Activated naive CD4-positive, alpha-beta T cell treated with anti-CD3 and anti-CD28 coated beads, Interleukin-2, amount 10 ng/mL, durations not matched to agents 7 days and 5 days (primary cell): Measurements from ENCODE around the gene DIAPH3.

Source experiments
- CTCF ChIA-PET: fragments of 350-600 bp; sonication (Branson Sonifier 250); formaldehyde crosslinking; loops from one replicate; lab custom pipeline; 2021; ENCODE audit warnings: antibody characterized with exemption; lab: Charles Lee
- DNase-seq: peaks from one replicate; pipeline ENCODE4 v3.0.0-alpha.2; 2020
- H3K27ac Mint-ChIP-seq: one replicate; pipeline ENCODE4 v1.8.0; 2021; ENCODE audit warnings: mild to moderate bottlenecking, moderate library complexity, mixed read lengths
- H3K27me3 Mint-ChIP-seq: one replicate; pipeline ENCODE4 v1.8.0; 2021; ENCODE audit warnings: mild to moderate bottlenecking, mixed read lengths
- H3K36me3 Mint-ChIP-seq: one replicate; pipeline ENCODE4 v1.8.0; 2021; ENCODE audit warnings: mixed read lengths
- H3K4me1 Mint-ChIP-seq: one replicate; pipeline ENCODE4 v1.8.0; 2021; ENCODE audit warnings: mixed read lengths
- H3K4me3 Mint-ChIP-seq: one replicate; pipeline ENCODE4 v1.8.0; 2021; ENCODE audit warnings: mild to moderate bottlenecking, moderate library complexity, mixed read lengths
- H3K9me3 Mint-ChIP-seq: one replicate; pipeline ENCODE4 v1.8.0; 2021; ENCODE audit warnings: mixed read lengths

The DIAPH3 gene

DNA sequence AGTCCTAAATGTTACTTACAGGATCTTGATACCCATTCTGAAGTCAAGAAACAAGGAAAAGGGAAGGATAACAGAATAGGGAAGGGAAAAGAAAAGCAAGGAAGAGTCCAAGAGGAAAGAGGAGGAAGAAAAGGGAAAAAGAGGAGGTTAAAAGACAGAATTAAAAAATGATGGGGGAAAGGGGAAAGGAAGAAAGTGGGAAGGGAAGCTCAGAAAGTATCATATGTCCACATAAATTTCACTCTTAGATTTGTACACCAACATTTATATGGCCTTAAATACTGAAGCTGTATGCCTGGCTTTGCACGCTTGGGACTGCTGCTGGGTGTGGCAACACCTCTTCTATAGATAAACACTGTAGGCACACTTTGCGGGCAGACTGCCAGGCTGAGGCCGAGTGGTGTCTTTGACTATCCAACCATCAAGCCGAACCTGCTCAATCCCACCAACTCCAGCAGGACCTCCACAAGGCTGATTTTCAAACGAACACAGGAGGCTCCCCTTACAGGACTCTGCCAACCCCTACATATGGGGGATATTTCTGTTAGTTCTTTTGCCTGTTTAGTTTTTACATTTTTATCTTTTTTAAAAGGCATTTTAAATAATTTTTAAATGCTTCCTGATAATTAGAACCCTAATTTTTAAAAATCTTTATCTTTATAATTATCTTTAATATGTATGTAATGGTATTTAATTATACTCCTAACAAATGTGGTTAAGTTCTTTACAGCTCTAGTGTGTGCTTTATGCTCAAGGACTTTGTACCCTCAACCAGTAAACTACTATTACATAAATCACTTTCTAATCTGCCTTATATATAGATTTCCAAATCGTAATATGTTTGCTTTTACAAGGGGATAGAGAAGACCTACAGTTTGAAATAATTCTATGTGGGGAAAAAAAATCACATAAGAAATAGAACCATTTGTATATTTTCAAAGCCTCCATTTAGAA is 154.2 kb downstream of the DIAPH3 start:
- Mint-ChIP-seq H3K27ac (no peak overlapping the region), H3K4me1 (no peaks in the 10 kb centered on the region), H3K27me3 (no peaks in the 10 kb centered on the region), H3K36me3 (peaks cover 5% of the 10 kb centered on the region), H3K4me3 (no peak overlapping the region), H3K9me3 (no peaks in the 10 kb centered on the region)
- CTCF ChIA-PET: no interaction called here
- DNase-seq: no peak

GRCh38 chr13:60001889-60002288 is 161.8 kb downstream of the DIAPH3 start:
- peaks cover 3% of the 10 kb centered on the region for H3K27me3 Mint-ChIP-seq
- DNase-seq: no peak
- H3K4me1 Mint-ChIP-seq: no peaks in the 10 kb centered on the region
- H3K27ac Mint-ChIP-seq: no peak overlapping the region
- CTCF ChIA-PET: no interaction called here
- peaks cover 14% of the 10 kb centered on the region for H3K36me3 Mint-ChIP-seq
- H3K9me3 Mint-ChIP-seq: no peaks in the 10 kb centered on the region
- no peak overlapping the region for H3K4me3 Mint-ChIP-seq

DNA sequence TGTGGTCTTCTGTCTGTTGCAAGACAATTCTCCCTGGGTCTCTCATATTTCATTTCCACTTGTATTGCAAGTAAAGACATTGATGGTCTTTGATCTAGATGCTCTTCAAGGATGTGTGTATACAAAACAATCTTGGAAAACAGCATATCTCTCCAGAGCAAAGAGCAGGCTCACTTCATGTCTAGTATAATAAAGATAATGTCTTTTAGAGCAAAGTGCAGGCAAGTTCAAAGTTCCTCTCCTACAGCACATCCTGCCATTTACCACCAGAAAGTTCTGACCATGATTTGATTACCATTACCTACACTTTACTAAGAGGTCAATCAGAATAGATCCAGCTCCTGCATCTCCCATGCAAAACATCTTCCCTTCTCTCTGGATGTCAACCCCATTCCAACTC is 162.8 kb downstream of the DIAPH3 start:
- H3K9me3 Mint-ChIP-seq: no peaks in the 10 kb centered on the region
- no peak overlapping the region for H3K4me3 Mint-ChIP-seq
- CTCF ChIA-PET: no interaction called here

DNA sequence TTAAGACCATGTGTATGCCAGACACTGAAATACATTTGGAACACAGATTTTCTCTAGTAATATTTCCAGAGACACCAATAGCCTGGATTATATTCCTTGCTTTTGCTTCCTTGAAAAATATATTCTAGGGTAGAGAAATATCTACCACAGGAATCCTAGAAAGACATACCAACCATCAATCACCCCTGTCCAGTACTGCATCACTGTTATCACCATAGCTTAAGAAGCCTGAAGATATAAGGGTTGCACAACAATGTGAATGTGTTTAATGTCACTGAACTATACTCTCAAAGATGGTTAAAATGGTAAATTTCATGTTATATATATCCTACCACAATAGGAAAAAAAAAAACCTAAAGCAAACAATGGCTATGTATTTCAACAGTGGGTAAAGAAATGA is 163.6 kb downstream of the DIAPH3 start:
- Mint-ChIP-seq H3K4me3 (no peak overlapping the region), H3K27me3 (peaks cover 3% of the 10 kb centered on the region), H3K9me3 (no peaks in the 10 kb centered on the region), H3K27ac (no peak overlapping the region), H3K4me1 (no peaks in the 10 kb centered on the region), H3K36me3 (peaks cover 11% of the 10 kb centered on the region)
- CTCF ChIA-PET: no interaction called here
- DNase-seq: no peak

More for the DNA sequence above, 162.8 kb downstream of the DIAPH3 start:
- Mint-ChIP-seq H3K36me3 (peaks cover 11% of the 10 kb centered on the region), H3K27ac (no peak overlapping the region), H3K4me1 (no peaks in the 10 kb centered on the region), H3K27me3 (peaks cover 3% of the 10 kb centered on the region)
- no peak for DNase-seq

- Mint-ChIP-seq H3K27me3 (peaks cover 3% of the 10 kb centered on the region), H3K4me1 (no peaks in the 10 kb centered on the region), H3K36me3 (peaks cover 12% of the 10 kb centered on the region), H3K4me3 (no peak overlapping the region), H3K27ac (no peak overlapping the region), H3K9me3 (no peaks in the 10 kb centered on the region)
- no peak for DNase-seq
- CTCF ChIA-PET: no interaction called here
Measured at GRCh38 chr13:59997976-59998375, 165.8 kb downstream of the DIAPH3 start.

DNA sequence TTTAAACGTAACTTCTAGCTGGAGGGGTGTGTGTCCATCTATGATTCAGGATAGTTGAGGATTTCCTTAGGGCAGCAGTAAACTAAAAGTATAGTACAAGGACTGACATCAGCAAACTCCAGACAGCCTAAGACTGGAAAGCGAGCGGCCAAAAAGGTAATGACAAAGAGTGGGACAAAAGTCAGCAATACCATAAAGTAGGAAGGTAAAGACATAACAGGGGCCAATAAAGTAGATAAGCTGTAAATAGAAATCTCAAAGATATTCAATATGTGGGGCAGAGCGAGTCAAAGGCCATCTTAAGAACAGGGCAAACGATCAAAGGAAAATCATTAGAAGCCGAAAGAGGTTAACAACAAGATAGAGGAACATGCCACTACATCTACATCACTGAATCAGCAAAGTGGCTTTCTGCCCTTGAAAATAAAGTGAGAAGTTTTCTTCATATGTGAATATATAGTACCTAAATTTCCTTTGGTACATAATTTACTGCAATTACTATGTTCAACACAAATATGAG is 167.2 kb downstream of the DIAPH3 start:
- H3K4me3 Mint-ChIP-seq: no peak overlapping the region
- peaks cover 3% of the 10 kb centered on the region for H3K27me3 Mint-ChIP-seq
- H3K36me3 Mint-ChIP-seq: peaks cover 11% of the 10 kb centered on the region
- H3K9me3 Mint-ChIP-seq: no peaks in the 10 kb centered on the region
- DNase-seq: no peak
- CTCF ChIA-PET: no interaction called here
- H3K27ac Mint-ChIP-seq: no peak overlapping the region
- no peaks in the 10 kb centered on the region for H3K4me1 Mint-ChIP-seq

GRCh38 chr13:59991395-59991794 is 172.3 kb downstream of the DIAPH3 start:
- H3K36me3 Mint-ChIP-seq: peaks cover 15% of the 10 kb centered on the region
- no peak overlapping the region for H3K4me3 Mint-ChIP-seq
- DNase-seq: no peak
- no peaks in the 10 kb centered on the region for H3K4me1 Mint-ChIP-seq
- no peaks in the 10 kb centered on the region for H3K27me3 Mint-ChIP-seq
- peaks cover 2% of the 10 kb centered on the region for H3K9me3 Mint-ChIP-seq
- CTCF ChIA-PET: no interaction called here
- no peak overlapping the region for H3K27ac Mint-ChIP-seq

GRCh38 chr13:59982631-59983382 is 180.9 kb downstream of the DIAPH3 start:
- peaks cover 10% of the 10 kb centered on the region for H3K36me3 Mint-ChIP-seq
- no peak for DNase-seq
- peaks cover 2% of the 10 kb centered on the region for H3K4me1 Mint-ChIP-seq
- H3K4me3 Mint-ChIP-seq: no peak overlapping the region
- no peak overlapping the region for H3K27ac Mint-ChIP-seq
- H3K9me3 Mint-ChIP-seq: peaks cover under 1% of the 10 kb centered on the region
- CTCF ChIA-PET: no interaction called here
- no peaks in the 10 kb centered on the region for H3K27me3 Mint-ChIP-seq

- CTCF ChIA-PET: no interaction called here
- Mint-ChIP-seq H3K36me3 (peaks cover 10% of the 10 kb centered on the region), H3K4me1 (peaks cover 2% of the 10 kb centered on the region), H3K9me3 (no peaks in the 10 kb centered on the region), H3K4me3 (no peak overlapping the region), H3K27me3 (no peaks in the 10 kb centered on the region), H3K27ac (no peak overlapping the region)
- DNase-seq: no peak
Measured at GRCh38 chr13:59979589-59979988, 184.1 kb downstream of the DIAPH3 start.

DNA sequence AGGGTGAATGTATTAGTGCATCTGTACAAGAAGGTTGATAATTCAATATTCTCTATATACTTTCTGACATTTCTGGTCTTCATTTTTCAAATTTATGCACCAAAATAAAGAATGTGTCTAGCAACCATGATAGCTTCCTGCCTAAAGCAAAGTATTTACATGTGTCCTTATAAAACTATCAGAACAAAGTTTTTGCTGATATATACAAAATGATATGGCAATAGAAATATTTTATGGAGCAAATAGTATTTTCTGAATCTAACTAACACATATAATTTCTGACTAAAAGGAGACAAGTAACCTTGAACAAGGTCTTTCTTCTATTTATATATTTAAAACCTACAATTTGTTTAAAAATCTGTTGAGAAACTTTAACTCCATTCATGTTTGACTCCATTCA is 184.9 kb downstream of the DIAPH3 start:
- CTCF ChIA-PET: no interaction called here
- Mint-ChIP-seq H3K4me1 (peaks cover 2% of the 10 kb centered on the region), H3K27me3 (no peaks in the 10 kb centered on the region)

DNA sequence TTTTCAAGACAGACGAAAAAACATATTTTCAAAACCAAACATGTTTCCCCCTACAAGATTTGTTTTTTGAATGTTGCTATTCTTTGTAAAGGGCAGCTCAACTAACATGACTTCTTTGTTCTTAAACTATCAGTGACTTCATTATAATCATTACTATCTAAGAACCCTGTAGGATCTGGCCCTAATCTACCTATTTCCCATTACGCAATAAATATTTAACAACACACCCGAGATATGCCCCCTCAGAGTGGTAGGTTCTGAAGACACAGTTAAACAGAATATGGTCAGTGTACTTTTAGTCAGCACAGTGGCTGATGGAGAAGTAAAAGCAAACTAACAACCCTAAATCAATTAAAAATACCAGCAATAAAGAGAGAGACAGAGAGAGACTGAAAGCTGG is 186.9 kb downstream of the DIAPH3 start:
- peaks cover 2% of the 10 kb centered on the region for H3K4me1 Mint-ChIP-seq
- DNase-seq: no peak
- H3K36me3 Mint-ChIP-seq: peaks cover 6% of the 10 kb centered on the region
- H3K27ac Mint-ChIP-seq: no peak overlapping the region
- H3K4me3 Mint-ChIP-seq: no peak overlapping the region
- CTCF ChIA-PET: no interaction called here
- no peaks in the 10 kb centered on the region for H3K27me3 Mint-ChIP-seq
- H3K9me3 Mint-ChIP-seq: no peaks in the 10 kb centered on the region

More for the DNA sequence above, 184.9 kb downstream of the DIAPH3 start:
- Mint-ChIP-seq H3K36me3 (peaks cover 13% of the 10 kb centered on the region), H3K9me3 (no peaks in the 10 kb centered on the region), H3K4me3 (no peak overlapping the region), H3K27ac (no peak overlapping the region)
- no peak for DNase-seq

DNA sequence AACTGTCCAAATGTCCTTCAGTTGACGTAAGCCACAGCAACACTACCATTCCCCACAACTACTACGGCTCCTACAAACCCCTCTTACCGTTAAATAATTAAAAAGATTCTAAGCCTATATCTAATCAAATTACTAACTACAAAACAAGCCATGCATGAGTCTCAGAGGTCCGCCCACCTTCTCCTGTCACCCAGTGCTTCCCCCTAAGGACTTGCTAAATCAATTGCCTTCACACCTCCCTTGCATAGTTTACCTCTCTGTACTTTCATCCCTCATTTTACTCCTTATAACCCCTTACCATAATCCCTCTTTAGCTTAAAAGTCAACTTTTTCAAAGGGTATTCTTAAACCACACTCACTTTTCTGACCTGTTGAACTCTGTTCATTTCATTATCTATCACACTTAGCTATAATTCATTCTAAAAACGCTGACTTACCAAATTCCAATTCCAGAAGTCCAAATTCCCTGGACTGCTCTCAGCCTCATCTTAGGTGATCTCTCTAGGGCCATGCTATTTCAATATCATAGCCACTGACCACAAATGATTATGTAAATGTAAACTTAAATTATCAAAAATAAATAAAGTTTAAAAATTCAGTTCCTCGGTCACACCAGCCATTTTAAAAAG is 187.8 kb downstream of the DIAPH3 start:
- CTCF ChIA-PET: interaction anchor here (1.2 kb wide), 1 partner anchor 68 kb away, joined by 3 read pairs; no protein-coding TSS in a partner anchor
- Mint-ChIP-seq H3K9me3 (no peaks in the 10 kb centered on the region), H3K4me1 (peaks cover 2% of the 10 kb centered on the region), H3K27me3 (no peaks in the 10 kb centered on the region), H3K27ac (no peak overlapping the region), H3K4me3 (no peak overlapping the region), H3K36me3 (peaks cover 6% of the 10 kb centered on the region)
- no peak for DNase-seq

DNA sequence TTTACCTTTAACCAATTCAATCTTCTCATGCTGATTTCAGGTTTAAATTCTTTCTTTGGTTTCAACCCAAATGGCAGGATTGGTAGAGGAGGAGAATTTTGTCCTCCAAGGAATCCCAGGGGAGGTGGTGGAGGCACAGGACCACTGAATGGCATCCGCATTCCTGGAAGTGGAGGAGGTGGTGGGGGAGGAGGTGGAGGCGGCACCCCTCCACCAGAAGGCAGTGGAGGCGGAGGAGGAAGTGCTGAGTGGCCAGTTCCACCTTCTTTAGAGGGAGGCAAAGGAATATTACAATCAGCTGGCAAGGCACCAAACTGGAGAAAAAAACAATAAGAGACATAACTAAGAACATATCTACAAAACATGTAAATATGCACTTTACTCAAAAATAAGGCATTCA is 192.9 kb downstream of the DIAPH3 start:
- Mint-ChIP-seq H3K27ac (no peak overlapping the region), H3K9me3 (no peaks in the 10 kb centered on the region), H3K27me3 (no peaks in the 10 kb centered on the region), H3K4me3 (no peak overlapping the region), H3K36me3 (peaks cover 21% of the 10 kb centered on the region), H3K4me1 (no peaks in the 10 kb centered on the region)
- CTCF ChIA-PET: no interaction called here
- no peak for DNase-seq

- CTCF ChIA-PET: no interaction called here
- Mint-ChIP-seq H3K27ac (no peak overlapping the region), H3K9me3 (no peaks in the 10 kb centered on the region), H3K27me3 (no peaks in the 10 kb centered on the region), H3K4me1 (no peaks in the 10 kb centered on the region), H3K36me3 (peaks cover 11% of the 10 kb centered on the region), H3K4me3 (no peak overlapping the region)
- DNase-seq: no peak
Measured at GRCh38 chr13:59963827-59964226, 199.9 kb downstream of the DIAPH3 start.
